Stimulated activated CD4-positive, alpha-beta T cell treated with anti-CD3 and anti-CD28 coated beads, Interleukin-4, amount 100 ng/mL, for 48 hours (primary cell): ENCODE results near the gene CD79A.

Experiments
- DNase-seq, 2 donors: peaks; one replicate each; pipeline ENCODE4 v3.0.0-alpha.2; 2020; ENCODE audit warnings: low read depth in 2 of 2

Gene CD79A

GRCh38 chr19:41876847-41877832 is at the start of gene CD79A:
Gene CD79A (plus strand): TSS chr19:41877279. CDS start chr19:41877305, 26 bp downstream.
- no peak for DNase-seq

- no peak for DNase-seq
Observed at GRCh38 chr19:41837981-41838708, 38.9 kb upstream of the CD79A start.

DNA sequence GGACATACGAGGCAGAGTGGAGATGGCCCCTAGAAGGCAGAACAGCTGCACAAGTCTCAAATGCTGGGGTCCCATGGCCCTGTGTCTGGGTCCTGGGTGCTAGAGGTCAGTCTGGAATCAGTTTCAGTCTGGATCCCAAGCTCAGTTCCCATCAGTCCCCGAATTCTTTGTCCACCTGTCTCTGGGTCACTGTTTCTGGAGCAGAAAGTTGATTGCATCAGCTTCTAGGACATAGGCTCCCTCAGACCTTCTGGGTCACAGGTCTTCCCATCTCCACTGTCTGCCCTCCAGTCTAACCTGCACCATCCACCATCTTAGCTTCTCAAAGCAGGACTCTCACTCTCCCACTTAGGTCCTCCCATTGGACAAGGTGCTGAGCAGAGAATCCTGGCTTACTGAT is 37.9 kb upstream of the CD79A start:
- no peak for DNase-seq

GRCh38 chr19:41843371-41843770 is 33.7 kb upstream of the CD79A start:
- DNase-seq, result no peak

- no peak for DNase-seq
Observed at GRCh38 chr19:41844601-41845000, 32.5 kb upstream of the CD79A start, which contains the start of gene LYPD4. Gene LYPD4 (minus strand): TSS chr19:41844683. CDS start chr19:41839285, 5,398 bp downstream.

- DNase-seq, result no peak
Observed at GRCh38 chr19:41845001-41845050, 32.3 kb upstream of the CD79A start, which contains the start of gene DMRTC2. Gene DMRTC2 (plus strand): TSS chr19:41845042. CDS start chr19:41847429, 2,387 bp downstream.

DNA sequence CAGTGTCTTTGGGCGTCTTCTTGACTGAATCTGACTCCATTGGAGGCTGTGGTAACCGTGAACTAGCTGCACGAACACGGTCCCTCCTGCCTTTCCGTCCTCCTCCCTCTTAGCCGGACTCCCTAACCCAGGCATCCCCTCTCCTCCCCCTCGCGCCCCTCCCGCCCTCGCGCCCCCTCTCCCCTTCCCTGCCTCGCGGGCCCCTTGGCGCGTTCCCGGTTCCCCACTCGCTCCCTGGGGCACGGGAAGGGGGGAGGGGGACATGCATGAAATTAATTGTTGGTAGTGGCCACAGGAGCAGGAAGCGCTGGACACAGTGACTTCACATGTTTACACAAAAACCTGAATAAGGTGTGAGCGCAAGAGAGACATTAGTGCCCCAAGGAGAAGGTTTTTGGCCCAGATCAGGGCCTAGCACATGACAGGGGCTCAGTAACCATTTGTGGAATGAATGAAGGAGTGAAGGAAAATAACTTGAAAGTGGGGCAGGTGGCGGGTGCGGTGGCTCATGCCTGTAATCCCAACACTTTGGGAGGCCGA is 32.0 kb upstream of the CD79A start:
- DNase-seq, result no peak

GRCh38 chr19:41847351-41848105 is 29.6 kb upstream of the CD79A start:
- DNase-seq, result no peak

GRCh38 chr19:41848666-41849065 is 28.4 kb upstream of the CD79A start:
- no peak for DNase-seq

DNA sequence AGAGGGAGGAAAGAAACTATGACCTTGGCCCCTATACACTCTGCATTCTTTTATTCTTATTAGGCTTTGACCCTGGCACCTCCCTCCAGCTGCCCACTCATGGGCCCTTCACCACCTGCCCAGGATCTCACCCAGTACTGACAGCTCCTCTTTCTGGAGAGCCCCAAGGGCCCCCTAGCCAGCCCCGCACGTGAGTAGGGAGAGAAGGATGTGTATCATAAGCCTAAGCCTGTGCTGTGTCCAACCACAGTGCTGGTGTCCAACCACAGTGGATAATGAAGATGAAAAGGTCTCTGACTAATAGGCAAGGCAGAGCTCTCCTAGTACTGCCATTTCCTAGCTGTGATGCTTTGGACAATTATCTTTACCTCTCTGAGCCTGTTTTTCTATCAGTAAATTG is 28.0 kb upstream of the CD79A start:
- DNase-seq, result no peak

GRCh38 chr19:41850381-41850780 is 26.7 kb upstream of the CD79A start:
- DNase-seq, result no peak

DNA sequence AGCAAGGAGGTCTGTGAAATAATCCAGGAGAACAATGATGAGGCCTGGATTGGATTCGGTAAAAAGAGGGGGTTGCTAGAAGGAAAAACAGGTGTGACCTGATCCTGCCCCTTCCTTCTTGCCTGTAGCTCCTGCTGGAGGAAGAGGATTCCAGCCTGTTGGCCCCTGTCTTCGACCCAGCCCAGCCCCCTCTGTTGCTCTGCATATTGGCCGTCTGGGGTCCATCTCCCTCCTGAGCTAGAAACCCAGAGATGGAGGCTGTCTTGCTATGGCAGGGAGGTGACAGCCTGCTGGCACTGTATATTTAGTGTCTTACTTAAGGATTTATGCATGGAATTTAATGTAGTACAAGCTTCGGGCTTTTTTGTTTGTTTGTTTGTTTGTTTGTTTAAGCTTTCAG is 25.6 kb upstream of the CD79A start:
- DNase-seq, result no peak

GRCh38 chr19:41853344-41853743 is 23.7 kb upstream of the CD79A start:
- no peak for DNase-seq

GRCh38 chr19:41853768-41854167 is 23.3 kb upstream of the CD79A start:
- no peak for DNase-seq

DNA sequence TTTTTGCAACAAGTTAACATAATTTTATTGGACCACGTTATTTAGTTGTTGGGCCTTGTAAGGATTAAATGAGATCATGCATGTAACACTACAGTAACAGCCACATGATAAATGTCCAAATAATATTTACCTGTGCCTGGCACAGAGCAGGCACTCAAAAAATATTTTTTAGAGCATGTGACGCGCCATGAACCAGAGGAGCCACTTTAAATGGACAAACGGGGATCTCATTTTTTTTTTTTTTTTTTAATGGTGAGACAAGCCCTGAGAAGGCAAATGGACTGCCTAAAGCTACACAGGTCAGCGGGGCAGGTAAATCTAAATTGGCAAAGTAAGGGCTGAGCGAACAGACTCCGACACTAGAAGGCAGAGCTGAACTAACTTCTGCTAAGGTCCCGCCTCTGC is 17.9 kb upstream of the CD79A start:
- no peak for DNase-seq

- DNase-seq, result peak; percentile 96 to 98
Observed at GRCh38 chr19:41859618-41860418, 17.3 kb upstream of the CD79A start, which contains the start of gene RPS19. Gene RPS19 (plus strand): TSS chr19:41860255. CDS start chr19:41860775, 520 bp downstream.

DNA sequence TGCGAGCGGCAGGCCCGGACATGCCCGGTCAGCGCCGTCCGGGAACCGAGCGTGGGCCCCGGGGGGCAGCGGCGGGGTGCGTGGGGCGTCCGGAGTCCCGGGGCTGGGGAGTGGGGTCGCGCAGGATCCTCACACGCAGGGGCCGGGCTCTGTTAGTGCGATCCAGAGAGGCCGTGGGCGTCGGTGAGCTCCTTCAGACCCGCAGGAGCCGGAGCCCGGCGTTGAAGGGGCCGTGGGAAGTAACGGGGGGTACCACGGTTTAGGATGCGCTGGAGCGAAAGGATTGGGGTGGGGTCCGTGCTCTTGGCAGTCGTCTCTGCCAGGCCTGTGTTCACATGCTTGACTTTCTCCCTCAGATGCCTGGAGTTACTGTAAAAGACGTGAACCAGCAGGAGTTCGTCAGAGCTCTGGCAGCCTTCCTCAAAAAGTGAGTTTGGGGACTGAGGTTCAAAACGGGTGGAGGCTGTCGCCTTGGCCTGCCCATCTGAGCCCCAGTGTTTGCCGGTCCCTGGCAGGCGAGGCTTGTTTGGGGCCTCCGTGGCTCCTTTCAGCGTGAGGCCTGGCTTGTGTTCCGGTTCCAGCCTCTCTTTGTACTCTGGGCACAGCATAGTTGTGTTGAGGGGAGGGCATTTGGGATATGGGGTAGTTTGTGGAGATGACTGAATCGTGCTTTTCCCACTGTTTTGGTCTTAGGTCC is 16.5 kb upstream of the CD79A start:
- DNase-seq, result no peak

GRCh38 chr19:41861116-41861768 is 15.8 kb upstream of the CD79A start:
- DNase-seq, result no peak

GRCh38 chr19:41861846-41862245 is 15.2 kb upstream of the CD79A start:
- DNase-seq, result no peak

- DNase-seq, result no peak
Observed at GRCh38 chr19:41862445-41862986, 14.6 kb upstream of the CD79A start.
